IPS-NIHi7 (cell line): Measurements from ENCODE around the gene COX19.
A peak's percentile ranks its signal among the peaks of the same experiment; 100 is the strongest.
"Not testable (repeated sequence)": the region's sequence is repeated elsewhere in the genome, so short reads cannot be mapped to it uniquely, and the experiment has no call there.

Source experiments
- DNase-seq: peaks from one replicate; pipeline ENCODE4 v3.0.0; 2012; ENCODE audit warnings: mixed read lengths; ENCODE audit errors: extremely low spot score

COX19 gene

DNA sequence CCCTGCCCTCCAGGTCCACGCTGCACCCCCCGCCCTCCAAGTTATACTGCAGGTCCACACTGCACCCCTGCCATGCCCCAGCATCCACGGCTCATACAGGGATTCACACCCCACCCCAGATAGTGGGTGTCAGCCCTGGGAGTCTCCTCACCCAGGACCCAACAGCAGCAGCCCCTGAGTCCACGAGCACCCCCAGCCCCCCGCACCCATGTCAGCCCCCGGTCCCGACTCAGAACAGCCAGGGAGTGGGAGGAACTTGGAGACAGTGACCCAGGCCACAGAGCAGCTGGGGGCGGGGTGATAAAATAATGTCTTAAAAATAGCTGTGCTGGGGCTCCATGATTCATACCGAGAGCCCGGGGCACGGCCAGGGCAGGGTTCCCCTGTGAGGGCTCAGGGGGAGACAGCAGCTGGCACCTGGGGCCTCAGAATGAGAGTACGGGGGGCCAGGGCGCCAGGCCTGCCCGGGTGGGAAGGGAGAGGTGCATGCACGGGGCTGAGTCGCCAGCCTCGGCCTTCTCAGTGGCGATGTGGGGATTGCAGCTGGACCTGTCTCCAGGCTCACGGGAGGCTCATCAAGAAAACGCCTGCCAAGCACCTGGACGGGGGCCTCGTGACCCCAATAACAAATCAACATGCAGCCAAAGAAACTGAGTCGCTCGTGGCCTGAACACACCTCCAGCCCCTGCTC is 50.7 kb downstream of the COX19 start:
- DNase-seq = no peak

DNA sequence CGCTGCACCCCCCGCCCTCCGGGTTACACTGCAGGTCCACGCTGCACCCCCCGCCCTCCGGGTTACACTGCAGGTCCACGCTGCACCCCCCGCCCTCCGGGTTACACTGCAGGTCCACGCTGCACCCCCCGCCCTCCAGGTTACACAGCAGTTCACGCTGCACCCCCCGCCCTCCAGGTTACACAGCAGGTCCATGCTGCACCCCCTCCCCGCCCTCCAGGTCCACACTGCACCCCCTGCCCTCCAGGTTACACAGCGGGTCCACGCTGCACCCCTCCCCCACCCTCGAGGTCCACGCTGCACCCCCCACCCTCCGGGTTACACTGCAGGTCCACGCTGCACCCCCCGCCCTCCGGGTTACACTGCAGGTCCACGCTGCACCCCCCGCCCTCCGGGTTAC is 51.3 kb downstream of the COX19 start:
- DNase-seq = not testable (repeated sequence)

DNA sequence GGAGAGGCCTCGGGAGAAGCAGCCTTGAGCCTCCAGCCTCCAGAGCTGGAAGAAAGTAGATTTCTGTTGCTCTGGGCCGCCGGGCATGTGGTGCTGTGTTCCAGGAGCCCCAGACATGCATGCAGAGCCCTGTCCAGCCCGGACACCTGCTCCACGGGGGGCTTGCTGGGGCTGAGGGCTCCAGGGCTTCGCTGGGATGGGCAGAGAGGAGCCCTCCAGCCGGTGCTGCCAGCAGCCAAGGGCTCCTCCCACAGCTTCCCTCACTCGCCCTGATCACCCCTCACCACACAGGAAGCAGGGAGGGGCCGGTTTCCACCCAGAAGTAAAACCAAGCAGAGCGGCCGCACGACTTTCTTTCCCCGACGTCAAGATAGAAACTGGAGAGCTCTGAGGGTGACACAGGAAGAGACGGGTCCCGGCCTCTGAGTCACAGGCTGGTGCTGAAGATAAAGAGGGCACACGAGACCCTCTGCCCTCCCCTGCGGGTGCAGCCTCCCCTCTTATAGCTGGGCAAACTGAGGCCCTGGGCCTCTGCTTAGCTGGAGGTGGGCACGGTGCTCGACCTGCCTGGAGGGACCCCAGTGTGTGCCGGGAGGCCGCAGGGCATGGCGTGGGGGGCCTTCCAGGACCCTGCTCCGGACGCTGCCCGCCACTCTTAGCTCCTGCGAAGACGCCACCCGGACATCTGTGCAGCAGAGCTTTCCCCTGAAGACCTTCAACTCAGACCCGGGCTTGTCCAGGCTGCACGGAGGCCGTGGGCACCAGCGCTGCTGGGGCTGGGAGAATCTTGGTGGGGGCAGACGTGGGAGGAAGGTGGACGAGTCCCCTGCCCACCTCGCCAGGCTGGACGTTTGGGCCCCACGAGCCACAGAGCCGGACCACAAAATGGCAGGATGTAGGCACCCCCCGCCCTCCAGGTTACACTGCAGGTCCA is 52.0 kb downstream of the COX19 start:
- peak; percentile 72 for DNase-seq

DNA sequence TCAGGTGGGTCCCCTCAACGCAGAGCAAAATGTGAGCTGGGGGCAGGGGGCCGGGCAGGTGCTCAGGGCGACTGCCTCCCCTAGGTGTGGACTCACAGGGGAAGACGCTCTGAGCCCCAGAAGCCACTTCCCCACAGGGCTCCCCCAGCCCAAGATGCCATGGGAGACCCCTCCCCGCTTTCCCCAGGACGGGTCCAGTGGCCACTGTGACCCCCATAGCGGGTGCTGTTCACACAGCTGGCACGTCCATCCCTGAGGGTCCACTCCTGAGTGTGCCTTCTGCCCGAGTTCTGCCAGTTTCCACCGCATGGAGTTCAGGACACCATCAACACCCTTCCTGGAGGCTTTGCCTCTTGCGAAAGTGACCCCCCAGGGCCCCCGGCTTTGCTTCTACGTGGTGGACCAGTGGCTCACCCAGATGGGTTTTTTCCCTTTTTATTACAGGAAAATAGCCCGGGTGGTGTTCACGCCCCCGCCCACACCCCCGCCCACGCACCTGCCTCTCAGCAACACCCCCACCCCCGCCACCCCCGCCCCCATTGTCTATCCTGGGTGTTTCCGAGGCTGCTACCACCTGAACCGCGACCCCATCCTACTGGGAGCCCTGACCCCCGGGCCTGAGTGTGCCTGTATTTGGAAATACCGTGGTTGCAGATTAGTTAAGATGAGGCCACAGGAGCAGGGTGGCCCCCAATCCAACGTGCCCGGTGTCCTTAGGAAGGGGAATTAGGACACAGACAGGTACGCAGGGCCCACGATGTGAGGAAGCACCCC is 52.8 kb downstream of the COX19 start:
- DNase-seq = no peak

DNA sequence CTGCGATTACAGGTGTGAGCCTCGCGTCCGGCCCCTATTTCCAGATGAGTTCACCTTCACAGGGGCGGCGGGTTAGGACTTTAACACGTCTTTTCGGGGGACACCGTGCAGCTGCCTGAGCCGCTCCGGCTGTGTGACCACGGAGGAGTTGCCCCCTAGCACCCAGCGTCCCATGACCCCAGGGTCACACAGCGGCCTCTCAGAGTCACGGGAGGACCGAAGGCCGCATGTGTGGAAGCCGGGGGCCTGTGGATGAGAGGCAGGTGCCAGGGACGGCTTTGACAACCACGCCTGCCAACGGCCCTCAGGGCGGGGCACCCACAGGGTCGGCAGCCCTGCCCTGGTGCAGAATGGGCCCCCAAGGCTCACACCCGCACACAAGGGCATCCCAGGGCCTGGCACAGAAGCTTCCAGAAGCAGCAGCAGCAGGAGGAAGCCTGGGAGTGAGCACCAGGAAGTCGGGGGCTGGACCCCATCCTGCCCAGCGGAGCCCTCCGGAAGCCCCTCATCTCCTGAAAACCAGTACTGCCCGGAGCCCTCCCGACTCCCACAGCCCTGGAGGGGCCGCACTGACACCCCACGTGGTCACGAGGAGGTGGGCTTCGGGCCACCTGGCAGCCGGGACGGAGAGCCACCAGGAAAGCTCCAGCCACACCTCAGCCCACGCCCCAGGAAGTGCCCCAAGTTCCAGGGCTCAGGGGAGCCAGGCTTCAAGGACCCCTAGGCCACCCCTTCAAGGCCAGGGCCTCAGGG is 53.6 kb downstream of the COX19 start:
- DNase-seq = no peak

DNA sequence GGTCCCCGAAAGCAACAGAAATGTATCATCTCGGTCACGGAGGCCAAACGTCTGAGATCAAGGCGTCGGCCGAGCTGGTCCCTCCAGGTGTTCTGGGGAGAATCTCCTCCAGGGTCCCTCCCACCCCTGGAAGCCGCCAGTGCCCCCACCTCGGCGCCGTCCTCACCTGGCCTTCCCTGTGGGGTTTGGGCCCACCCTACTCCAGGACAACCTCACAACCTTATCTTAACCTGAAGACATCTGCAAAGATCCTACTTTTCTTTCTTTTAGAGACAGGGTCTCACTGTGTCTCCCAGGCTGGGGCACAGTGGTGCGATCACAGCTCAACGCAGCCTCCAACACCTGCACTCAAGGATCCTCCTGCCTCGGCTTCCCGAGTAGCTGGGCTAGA is 54.3 kb downstream of the COX19 start:
- DNase-seq = no peak

DNA sequence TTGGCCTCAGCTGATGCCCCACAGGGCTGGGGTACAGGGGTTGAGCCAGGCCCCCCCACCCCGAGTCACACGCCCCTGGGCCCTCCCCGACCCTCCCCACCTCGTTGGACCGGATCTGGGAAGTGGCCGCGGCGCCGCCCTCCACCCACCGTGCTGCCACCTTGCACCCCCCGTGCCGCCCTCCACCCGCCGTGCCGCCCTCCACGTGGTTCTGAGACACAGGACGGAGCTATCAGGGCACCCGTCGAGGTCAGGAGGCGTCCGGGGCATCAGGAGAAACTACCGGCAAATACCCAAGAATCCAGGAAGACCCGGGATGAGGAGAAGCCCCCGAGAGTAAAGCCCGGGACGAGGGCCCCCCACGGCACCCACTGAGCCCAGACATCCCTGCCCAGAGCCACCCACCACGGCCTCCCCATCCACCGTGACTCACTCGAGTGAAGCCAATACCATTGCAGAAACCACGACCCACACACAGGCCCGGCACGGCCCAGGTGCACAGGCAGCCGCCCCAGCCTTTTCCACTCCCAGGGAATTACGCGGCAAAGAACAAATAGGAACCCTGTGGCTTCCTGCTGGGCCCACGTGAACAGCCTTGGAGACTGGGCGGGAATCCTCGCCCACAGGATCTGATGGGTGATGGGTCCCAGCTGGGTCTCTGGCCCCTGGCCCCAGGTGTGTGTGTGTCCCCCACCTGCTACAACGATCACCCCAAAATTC is 54.8 kb downstream of the COX19 start:
- no peak for DNase-seq

DNA sequence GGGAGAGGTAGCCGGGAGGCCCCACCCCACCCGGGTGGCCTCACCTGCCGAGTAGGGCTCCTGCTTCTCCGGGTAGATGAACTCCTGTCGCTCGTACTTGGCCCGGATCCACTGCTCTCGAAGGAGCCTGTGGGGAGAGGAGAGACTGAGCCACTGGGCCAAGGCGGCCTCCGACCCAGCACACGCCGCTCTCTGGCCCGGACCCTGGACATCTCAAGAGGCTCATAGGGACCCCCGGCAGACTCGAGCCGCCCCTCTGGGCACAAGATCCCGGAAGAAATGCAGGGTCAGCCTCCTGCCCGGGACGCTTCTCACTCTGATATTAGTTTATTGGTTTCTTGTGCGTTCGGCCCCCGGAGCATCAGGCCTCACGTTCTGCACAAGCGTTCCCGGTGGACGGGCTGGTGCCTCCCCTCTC is 55.4 kb downstream of the COX19 start:
- DNase-seq = no peak

DNA sequence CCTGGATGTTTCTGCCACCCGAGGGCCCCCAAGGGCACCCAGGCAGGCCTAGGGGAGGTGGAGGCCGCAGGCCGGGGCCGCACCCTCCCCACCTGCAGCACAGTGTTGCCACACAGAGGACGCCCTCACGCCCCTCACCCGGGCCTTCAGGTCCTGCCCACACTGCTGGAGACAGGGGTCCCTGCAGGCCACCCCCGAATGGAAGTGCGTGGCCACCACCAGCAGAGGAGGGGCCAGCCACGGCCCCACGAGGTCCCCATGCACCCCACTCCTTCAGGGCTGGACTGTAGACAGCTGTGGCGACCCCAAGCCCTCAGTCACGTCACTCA is 56.3 kb downstream of the COX19 start:
- DNase-seq = no peak

DNA sequence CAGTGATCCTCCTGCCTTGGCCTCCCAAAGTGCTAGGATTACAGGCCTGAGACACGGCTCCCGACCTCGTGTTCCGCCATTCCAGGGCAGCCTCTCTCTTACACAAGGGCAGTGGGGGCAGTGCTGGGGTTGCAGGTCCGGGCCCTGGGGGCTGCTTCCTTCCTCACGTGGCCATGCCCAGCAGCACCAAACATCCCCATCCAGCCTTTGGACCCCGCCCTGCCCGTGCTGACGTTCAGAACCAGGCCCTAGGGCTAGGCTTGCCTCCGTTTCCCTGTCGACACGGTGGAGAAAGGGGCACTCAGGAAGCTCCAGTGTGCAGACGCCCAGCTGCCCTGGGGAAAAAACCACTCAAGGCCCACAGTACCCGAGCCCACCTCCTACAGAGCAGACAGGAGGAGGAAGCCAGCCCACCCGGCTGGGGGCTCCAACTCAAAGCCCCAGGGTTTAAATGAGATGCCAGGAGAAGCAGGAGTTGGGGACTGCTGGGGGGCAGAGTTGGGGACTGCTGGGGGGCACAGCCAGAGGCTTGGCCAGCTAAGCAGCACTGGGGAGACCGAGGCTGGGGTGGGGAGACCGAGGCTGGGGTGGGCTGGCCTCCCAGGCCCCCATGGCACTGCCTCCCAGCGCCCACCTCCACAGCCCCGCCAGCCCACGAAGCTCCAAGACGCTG is 56.8 kb downstream of the COX19 start:
- no peak for DNase-seq

DNA sequence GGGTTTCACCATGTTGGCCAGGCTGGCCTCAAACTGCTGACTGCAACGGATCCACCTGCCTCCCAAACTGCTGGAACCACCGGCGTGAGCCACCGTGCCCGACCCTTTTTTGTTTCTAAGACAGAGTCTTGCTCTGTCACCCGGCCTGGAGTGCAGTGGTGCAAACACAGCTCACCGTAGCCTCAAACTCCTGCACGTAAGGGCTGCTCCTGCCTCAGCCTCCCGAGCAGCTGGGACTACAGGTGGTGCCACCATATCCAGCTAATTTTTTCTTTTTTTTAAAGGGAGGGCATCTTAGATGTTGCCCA is 57.3 kb downstream of the COX19 start:
- no peak for DNase-seq

DNA sequence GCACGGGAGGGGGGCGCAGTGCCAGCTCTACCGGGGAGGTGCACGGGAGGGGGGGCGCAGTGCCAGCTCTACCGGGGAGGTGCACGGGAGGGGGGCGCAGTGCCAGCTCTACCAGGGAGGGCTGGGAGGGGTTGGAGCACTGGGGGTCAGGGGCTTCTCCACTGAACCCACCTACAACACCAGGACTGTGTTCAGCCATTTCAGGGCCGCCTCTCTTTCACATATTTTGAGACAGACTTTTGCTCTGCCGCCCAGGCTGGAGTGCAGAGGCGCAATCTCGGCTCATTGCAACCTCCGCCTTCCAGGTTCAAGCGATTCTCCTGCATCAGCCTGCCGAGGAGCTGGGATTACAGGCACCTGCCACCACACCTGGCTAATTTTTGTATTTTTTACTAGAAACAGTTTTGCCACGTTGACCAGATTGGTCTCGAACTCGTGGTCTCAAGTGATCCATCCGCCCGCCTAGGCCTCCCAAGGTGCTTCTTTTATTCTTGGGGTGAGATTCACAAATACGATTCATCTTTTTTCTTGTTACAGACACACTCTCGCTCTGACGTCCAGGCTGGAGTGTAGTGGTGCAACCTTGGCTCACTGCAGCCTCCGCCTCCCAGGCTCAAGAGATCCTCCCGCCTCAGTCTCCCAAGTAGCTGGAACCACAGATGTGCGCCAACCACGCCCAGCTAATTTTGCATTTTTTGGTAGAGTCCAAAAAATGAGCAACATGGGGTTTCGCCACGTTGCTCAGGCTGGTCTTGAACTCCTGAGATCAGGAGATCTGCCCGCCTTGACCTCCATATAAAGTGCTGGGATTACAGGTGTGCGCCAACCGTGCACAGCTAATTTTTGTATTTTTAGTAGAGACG is 57.9 kb downstream of the COX19 start:
- DNase-seq = no peak

DNA sequence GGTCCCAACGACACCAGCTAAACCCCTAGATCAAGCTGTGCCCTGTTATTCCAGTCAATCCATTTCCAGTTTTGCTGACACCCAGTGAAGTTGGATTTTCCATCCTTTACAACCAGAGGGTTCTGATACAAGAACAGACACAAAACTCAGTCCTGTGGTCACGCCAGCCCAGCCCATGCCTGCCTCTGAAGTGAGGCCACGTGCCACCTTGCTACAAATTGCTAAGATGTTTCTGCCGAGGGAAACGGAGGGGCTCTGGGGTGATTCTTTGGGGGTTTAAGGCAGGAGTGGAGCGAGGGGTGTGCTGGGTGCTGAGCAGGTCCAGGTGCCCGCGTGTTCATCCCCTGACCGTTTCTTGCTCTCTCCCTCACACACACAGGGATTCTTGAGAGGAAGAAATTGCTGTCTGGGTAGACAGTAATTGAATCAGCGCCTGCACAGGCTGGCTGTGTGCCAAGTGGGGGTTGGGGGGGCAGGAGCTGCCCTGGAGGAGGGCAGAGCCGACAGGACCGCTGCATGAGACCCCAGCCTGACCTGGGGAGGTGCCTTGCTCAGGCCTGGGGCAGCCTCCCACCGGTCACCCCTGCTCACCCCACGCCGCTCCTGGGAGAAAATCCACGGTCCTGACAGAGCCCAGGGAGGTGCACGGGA is 58.9 kb downstream of the COX19 start:
- DNase-seq = no peak
